LNCAP (cell line): ENCODE results near the gene PHPT1.

Source experiments
- TF ChIP-seq, protein P1 (sequence below): fragments of 450-650 bp; IDR thresholded peaks from 2 replicates; pipeline ENCODE4 v1.5.1; 2017; ENCODE audit warnings: mild to moderate bottlenecking

Gene PHPT1

DNA sequence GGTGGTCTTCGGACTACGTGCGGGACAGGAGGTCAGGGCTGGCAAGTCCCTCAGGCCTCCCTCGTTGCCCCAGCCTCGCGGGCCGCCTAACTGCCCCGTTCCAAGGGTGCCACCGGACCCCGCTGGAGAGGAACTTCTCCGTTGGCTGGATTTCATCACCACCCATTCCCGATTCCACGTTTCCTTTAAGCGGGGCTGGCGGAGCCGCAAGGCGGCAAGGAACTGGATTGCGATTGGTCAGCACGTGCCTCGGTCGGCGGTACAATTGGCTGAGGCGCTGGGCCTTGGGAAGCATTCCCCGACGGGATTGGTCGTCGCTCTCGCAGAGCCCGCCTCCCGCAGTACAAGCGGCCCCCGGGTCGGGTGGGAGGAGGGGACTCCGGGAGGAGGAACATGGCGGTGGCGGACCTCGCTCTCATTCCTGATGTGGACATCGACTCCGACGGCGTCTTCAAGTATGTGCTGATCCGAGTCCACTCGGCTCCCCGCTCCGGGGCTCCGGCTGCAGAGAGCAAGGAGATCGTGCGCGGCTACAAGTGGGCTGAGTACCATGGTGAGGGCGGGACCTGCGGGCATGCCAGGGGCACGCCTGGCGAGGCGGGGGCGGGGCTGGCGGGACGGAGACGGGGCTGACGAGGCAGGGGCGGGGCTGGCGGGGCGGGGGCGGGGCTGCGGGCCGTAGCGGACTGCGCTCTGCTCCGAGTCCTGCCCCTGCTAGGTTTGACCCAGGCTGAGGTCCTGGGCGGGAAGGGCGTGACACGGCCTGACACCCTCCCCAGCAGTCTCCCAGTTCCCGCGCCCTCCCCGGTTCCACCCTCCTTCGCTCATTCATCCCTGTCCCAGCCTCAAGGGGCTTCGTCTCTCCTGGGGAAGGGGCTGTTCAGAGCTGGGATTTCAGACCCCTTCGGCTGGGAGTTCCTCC lies at the start of gene PHPT1:
Gene PHPT1 (plus strand): TSS at position 372 of the 922 bp plus-strand sequence. CDS start 22 bp downstream, at position 394.
- TF ChIP-seq, protein P1, sequence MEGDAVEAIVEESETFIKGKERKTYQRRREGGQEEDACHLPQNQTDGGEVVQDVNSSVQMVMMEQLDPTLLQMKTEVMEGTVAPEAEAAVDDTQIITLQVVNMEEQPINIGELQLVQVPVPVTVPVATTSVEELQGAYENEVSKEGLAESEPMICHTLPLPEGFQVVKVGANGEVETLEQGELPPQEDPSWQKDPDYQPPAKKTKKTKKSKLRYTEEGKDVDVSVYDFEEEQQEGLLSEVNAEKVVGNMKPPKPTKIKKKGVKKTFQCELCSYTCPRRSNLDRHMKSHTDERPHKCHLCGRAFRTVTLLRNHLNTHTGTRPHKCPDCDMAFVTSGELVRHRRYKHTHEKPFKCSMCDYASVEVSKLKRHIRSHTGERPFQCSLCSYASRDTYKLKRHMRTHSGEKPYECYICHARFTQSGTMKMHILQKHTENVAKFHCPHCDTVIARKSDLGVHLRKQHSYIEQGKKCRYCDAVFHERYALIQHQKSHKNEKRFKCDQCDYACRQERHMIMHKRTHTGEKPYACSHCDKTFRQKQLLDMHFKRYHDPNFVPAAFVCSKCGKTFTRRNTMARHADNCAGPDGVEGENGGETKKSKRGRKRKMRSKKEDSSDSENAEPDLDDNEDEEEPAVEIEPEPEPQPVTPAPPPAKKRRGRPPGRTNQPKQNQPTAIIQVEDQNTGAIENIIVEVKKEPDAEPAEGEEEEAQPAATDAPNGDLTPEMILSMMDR: no peak

GRCh38 chr9:136799854-136800657 lies 49.2 kb upstream of the PHPT1 start:
- TF ChIP-seq, protein P1: no peak

DNA sequence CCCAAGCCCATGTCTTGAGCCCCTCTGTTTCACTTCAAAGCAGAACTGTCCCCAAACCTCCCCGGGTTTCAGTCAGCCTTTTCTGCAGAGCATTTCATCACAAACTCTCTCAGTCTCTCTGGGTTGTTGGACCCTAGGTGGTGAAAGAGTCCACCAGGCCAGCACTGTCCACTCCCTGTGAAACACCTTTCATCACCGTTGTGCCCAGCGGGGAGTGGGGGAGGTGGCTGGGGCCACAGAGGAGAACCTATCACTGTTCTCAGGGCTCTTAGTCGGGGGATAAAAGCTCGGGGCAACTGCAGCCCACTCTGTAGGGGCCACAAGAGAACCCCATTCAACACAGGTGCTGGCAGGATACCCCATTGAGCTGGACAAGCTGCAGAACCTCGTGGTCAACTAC lies 46.9 kb upstream of the PHPT1 start:
- TF ChIP-seq, protein P1: no peak

GRCh38 chr9:136803551-136804508 lies 45.4 kb upstream of the PHPT1 start:
- TF ChIP-seq, protein P1: no peak

DNA sequence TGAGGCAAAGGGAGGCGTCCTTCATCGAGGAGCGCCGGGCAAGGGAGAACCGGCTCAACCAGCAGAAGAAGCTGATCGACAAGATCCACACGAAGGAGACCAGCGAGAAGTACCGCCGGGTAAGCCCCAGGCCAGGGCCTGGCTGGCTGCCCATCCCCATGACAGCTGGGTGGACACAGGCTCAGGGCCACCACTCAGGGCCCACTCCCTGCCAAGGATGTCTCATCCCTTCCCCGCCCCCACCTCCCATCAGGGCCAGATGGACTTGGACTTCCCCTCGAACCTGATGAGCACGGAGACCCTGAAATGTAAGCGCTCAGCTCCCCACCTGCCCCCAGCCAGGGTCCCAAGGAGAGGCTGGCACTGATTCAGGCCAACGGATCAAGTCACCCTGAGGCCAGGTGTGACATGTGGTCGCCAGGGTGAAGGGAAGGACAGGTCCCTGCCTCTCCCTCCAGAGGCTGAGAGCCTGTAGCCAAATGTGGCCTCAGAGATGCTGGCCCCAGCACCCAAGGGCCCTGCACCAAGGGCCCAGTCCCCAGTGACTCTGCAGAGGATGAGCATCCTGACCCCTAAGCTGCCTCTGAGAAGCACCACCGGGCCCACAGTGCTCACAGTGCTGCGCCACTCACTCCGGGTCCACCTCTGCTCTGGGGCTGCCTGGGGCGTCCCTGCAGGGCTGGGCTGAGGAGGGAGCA lies 44.6 kb upstream of the PHPT1 start:
- TF ChIP-seq, protein P1: no peak

GRCh38 chr9:136805207-136805740 lies 43.9 kb upstream of the PHPT1 start:
- TF ChIP-seq, protein P1: no peak
